HepG2 (cell line): ENCODE data around the gene PARN. TPM values are rescaled to one million over a fixed set of nuclear protein-coding genes. Genes with fewer than 3 reads are reported as not detected.
A peak's percentile ranks its signal among the peaks of the same experiment; 100 is the strongest.

Experiments used
- ATAC-seq: fragments of 200-7000 bp; cut with Tn5 transposase; 3 replicates; pipeline ENCODE4 v1.9.1; 2020; ENCODE audit warnings: mild to moderate bottlenecking, moderate library complexity
- BruUV-seq: library from RNA; stranded (reverse); fragments of 400-500 nt; replicated peaks from 2 replicates; lab custom pipeline; 2021; lab: Mats Ljungman, UMichigan
- CTCF ChIA-PET: fragments of 300-600 bp; formaldehyde crosslinking; extraction: SDS; loops from one replicate; lab custom pipeline; 2021; ENCODE audit warnings: low total read pairs, inconsistent platforms, low intra/inter-chr PET ratio; lab: Yijun Ruan, JAX
- POLR2A ChIA-PET: fragments of 350-600 bp; sonication (Branson Sonifier 250); formaldehyde crosslinking; loops from one replicate; lab custom pipeline; 2020; ENCODE audit warnings: antibody characterized with exemption, inconsistent platforms; lab: Yijun Ruan, JAX
- DNase-seq: peaks from one replicate; pipeline ENCODE4 v3.0.0-alpha.2; 2015; ENCODE audit warnings: low spot score
- FAIRE-seq: peaks from 3 replicates; lab custom pipeline; 2011; peaks lifted over from hg19 to GRCh38; lab: Jason Lieb, UNC
- H2AFZ ChIP-seq: one replicate; pipeline ENCODE4 v1.6.1; 2011; ENCODE audit warnings: low read length, inconsistent platforms
- H3K27ac ChIP-seq: fragments of 300-600 bp; 3 replicates; pipeline ENCODE4 v1.8.0; 2011; ENCODE audit warnings: mixed run types, mild to moderate bottlenecking, mixed read lengths, low read length, inconsistent platforms; ENCODE audit not compliant: insufficient read depth; ENCODE audit errors: extremely low read length
- H3K27me3 ChIP-seq, 2 experiments: fragments of 200-600 bp in 1 of 2; 2 replicates in 1 of 2; 3 replicates in 1 of 2; pipeline versions ENCODE4 v1.6.0 to v1.8.0; 2011; ENCODE audit warnings: low read length in 2 of 2, mild to moderate bottlenecking in 2 of 2, moderate library complexity in 2 of 2, inconsistent platforms in 1 of 2; ENCODE audit not compliant: insufficient read depth in 2 of 2, control insufficient read depth in 1 of 2
- H3K36me3 ChIP-seq, 2 experiments: fragments of 200-600 bp in 1 of 2; replicated peaks in 1 of 2; 2 replicates in 1 of 2; 3 replicates in 1 of 2; pipeline versions ENCODE4 v1.5.1 to v1.8.0; 2011; ENCODE audit warnings: low read length in 2 of 2, inconsistent platforms in 1 of 2; ENCODE audit not compliant: insufficient read depth in 2 of 2, control insufficient read depth in 1 of 2
- H3K4me1 ChIP-seq: 2 replicates; pipeline ENCODE4 v1.5.1; 2012; ENCODE audit warnings: low read length, inconsistent platforms; ENCODE audit not compliant: insufficient read depth
- H3K4me2 ChIP-seq: 2 replicates; pipeline ENCODE4 v1.6.0; 2011; ENCODE audit warnings: low read depth, low read length, inconsistent platforms
- H3K4me3 ChIP-seq, 3 experiments: fragments of 200-600 bp in 1 of 3; sonication (generic), shearing (Covaris generic) in 1 of 3; replicated peaks in 1 of 3; 2 replicates each; pipeline ENCODE4 v1.5.1; 2011 to 2016; ENCODE audit warnings: low read length in 3 of 3, inconsistent platforms in 2 of 3, low read depth in 2 of 3, mild to moderate bottlenecking in 2 of 3, control low read depth in 1 of 3, mixed read lengths in 1 of 3; ENCODE audit not compliant: insufficient read depth in 1 of 3
- H3K79me2 ChIP-seq: one replicate; pipeline ENCODE4 v1.6.1; 2011; ENCODE audit warnings: low read length, inconsistent platforms; ENCODE audit not compliant: insufficient read depth
- H3K9ac ChIP-seq: 2 replicates; pipeline ENCODE4 v1.6.0; 2011; ENCODE audit warnings: mild to moderate bottlenecking, low read depth, low read length, inconsistent platforms; ENCODE audit not compliant: insufficient read depth
- H3K9me3 ChIP-seq: 2 replicates; pipeline ENCODE4 v1.5.1; 2012; ENCODE audit warnings: mild to moderate bottlenecking, low read length
- H4K20me1 ChIP-seq: 2 replicates; pipeline ENCODE4 v1.6.0; 2011; ENCODE audit warnings: inconsistent platforms, mild to moderate bottlenecking, low read length, moderate library complexity; ENCODE audit not compliant: insufficient read depth
- HDAC2 ChIP-seq: sonication (generic); formaldehyde crosslinking; IDR thresholded peaks from 2 replicates; pipeline ENCODE4 v1.4.0; 2020; ENCODE audit warnings: missing genetic modification reagents
- KDM1A ChIP-seq: IDR thresholded peaks from 2 replicates; pipeline ENCODE4 v1.6.1; 2016; ENCODE audit warnings: missing compliant biosample characterization
- REL ChIP-seq: sonication (generic); formaldehyde crosslinking; conservative IDR thresholded peaks from 2 replicates; pipeline ENCODE4 v1.8.0; 2022; ENCODE audit warnings: mild to moderate bottlenecking, missing genetic modification reagents, moderate library complexity
- SNRNP70 ChIP-seq: fragments of 200-400 bp; formaldehyde crosslinking; IDR thresholded peaks from 2 replicates; pipeline ENCODE4 v1.6.1; 2017; ENCODE audit warnings: mild to moderate bottlenecking, low read depth, low read length, moderate library complexity
- TCF7L2 ChIP-seq: IDR thresholded peaks from 2 replicates; pipeline ENCODE4 v1.6.1; 2011; ENCODE audit warnings: mild to moderate bottlenecking, low read depth, low read length, moderate library complexity
- YEATS4 ChIP-seq: sonication (generic); formaldehyde crosslinking; IDR thresholded peaks from 2 replicates; pipeline ENCODE4 v1.4.0; 2020; ENCODE audit warnings: missing genetic modification reagents, borderline replicate concordance
- ZC3H4 ChIP-seq: sonication (generic); formaldehyde crosslinking; IDR thresholded peaks from 2 replicates; pipeline ENCODE4 v1.4.0; 2020; ENCODE audit warnings: missing genetic modification reagents, borderline replicate concordance
- ZNF251 ChIP-seq: sonication (generic); formaldehyde crosslinking; IDR thresholded peaks from 2 replicates; pipeline ENCODE4 v1.9.0; 2021; ENCODE audit warnings: mild to moderate bottlenecking, missing genetic modification reagents
- ZNF337 ChIP-seq: sonication (generic); formaldehyde crosslinking; IDR thresholded peaks from 2 replicates; pipeline ENCODE4 v1.5.1; 2020; ENCODE audit warnings: missing genetic modification reagents, low read depth, mild to moderate bottlenecking, borderline replicate concordance
- ZNF543 ChIP-seq: sonication (generic); formaldehyde crosslinking; IDR thresholded peaks from 2 replicates; pipeline ENCODE4 v1.4.0; 2020; ENCODE audit warnings: mild to moderate bottlenecking, missing genetic modification reagents
- WGBS: methylation state at CpG from one replicate; pipeline ENCODE4 v1.1.6; 2017; ENCODE audit warnings: low lambda C conversion rate; 5-methylcytosine and 5-hydroxymethylcytosine counted together
- in situ Hi-C: cut with HindIII; loops from 2 replicates; pipeline ENCODE4 v1.10.0; 2017; ENCODE audit warnings: low pct_unique_long_range_greater_than_20kb; ENCODE audit not compliant: extremely low pct_ligation_motif_present
- intact Hi-C: fragments of 100-400 bp; cut with micrococcal nuclease; formaldehyde crosslinking; loops from one replicate; pipeline ENCODE4 v1.10.0; 2022; ENCODE audit not compliant: unreplicated experiment
- polyA plus RNA-seq, 8 experiments: library from polyadenylated mRNA; depleted of rRNA in 3 of 8; stranded (reverse) in 7 of 8; unstranded in 1 of 8; fragments of >200 nt; fragmentation: Illumina TruSeq in 4 of 8; extraction: Trizol in 4 of 8; gene quantifications; 2 replicates each; pipeline versions ENCODE4 v1.2.1 to v1.2.3, GENCODE V29; 2011 to 2016; ENCODE audit warnings: low read depth in 4 of 8, missing spikeins in 1 of 8, mixed read lengths in 1 of 8; ENCODE audit not compliant: insufficient read depth in 1 of 8
- total RNA-seq, 5 experiments: library from RNA; depleted of rRNA; stranded (reverse); fragments of >200 nt; fragmentation: Illumina TruSeq; extraction: Trizol; gene quantifications; 2 replicates each; pipeline ENCODE4 v1.2.3, GENCODE V29; 2016; ENCODE audit warnings: low read depth in 1 of 5
- TF ChIP-seq, protein P1 (sequence below): IDR thresholded peaks from 2 replicates; pipeline ENCODE4 v1.6.1; 2016; ENCODE audit warnings: missing biosample characterization, missing genetic modification reagents, low read depth
- TF ChIP-seq, protein P2 (sequence below): sonication (generic); formaldehyde crosslinking; IDR thresholded peaks from 2 replicates; pipeline ENCODE4 v1.8.0; 2022; ENCODE audit warnings: mild to moderate bottlenecking, missing genetic modification reagents; ENCODE audit not compliant: insufficient replicate concordance
- TF ChIP-seq, protein P3 (sequence below): sonication (generic); formaldehyde crosslinking; IDR thresholded peaks from 2 replicates; pipeline ENCODE4 v1.4.0; 2020; ENCODE audit warnings: missing genetic modification reagents
- TF ChIP-seq, protein P4 (sequence below): sonication (generic); formaldehyde crosslinking; IDR thresholded peaks from 2 replicates; pipeline ENCODE4 v1.5.0; 2020; ENCODE audit warnings: missing genetic modification reagents, mild to moderate bottlenecking, borderline replicate concordance
- TF ChIP-seq, protein P5 (sequence below): IDR thresholded peaks from 2 replicates; pipeline ENCODE4 v1.6.1; 2016; ENCODE audit warnings: mild to moderate bottlenecking

Gene PARN
- total and polyA plus RNA-seq, 2 of the 13 experiments (the other 11 are each of a cell fraction or from before 2014, with no cell fraction given), result 13.3 to 47.6 TPM

DNA sequence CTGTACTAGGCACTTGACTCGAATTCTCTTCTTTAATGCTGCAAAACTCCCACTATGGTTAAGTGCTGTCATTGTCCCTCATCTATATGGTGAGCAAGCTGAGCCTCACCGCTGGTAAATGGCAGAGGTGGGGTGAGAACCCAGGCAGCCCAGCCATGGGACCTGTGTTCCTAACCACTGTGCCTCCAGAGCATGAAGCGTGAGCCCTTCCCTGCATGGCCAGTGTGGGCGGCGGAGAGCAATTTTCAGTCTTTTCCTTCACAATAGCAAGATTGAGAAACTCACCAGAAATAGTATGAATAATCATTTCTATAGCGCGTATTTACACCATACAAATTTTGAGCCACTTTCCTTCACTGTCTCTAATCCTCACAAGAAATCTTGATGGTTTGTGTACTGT, 11.9 kb upstream of the PARN start:
- BruUV-seq, result no TSS peak
- intact Hi-C loops, result no loop called here
- TF ChIP-seq ZNF543 (CRISPR knock-in tag) (no peak), ZNF337 (no peak), TCF7L2 (no peak), KDM1A (CRISPR knock-in tag) (no peak), ZC3H4 (CRISPR knock-in tag) (0 out of 2 replicates have a peak, but pooled peaks have one; percentile 49), HDAC2 (no peak), SNRNP70 (no peak), ZNF251 (CRISPR knock-in tag) (no peak), YEATS4 (CRISPR knock-in tag) (no peak), REL (CRISPR knock-in tag) (no peak)
- TF ChIP-seq, protein P1, sequence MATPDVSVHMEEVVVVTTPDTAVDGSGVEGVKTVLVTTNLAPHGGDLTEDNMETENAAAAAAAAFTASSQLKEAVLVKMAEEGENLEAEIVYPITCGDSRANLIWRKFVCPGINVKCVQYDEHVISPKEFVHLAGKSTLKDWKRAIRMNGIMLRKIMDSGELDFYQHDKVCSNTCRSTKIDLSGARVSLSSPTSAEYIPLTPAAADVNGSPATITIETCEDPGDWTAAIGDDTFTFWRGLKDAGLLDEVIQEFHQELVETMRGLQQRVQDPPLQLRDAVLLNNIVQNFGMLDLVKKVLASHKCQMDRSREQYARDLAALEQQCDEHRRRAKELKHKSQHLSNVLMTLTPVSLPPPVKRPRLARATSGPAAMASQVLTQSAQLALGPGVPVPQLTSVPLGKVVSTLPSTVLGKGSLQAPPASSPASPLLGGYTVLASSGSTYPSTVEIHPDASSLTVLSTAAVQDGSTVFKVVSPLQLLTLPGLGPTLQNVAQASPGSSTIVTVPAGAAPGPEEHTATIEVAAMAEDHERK (CRISPR knock-in tag), result no peak
- TF ChIP-seq, protein P2, sequence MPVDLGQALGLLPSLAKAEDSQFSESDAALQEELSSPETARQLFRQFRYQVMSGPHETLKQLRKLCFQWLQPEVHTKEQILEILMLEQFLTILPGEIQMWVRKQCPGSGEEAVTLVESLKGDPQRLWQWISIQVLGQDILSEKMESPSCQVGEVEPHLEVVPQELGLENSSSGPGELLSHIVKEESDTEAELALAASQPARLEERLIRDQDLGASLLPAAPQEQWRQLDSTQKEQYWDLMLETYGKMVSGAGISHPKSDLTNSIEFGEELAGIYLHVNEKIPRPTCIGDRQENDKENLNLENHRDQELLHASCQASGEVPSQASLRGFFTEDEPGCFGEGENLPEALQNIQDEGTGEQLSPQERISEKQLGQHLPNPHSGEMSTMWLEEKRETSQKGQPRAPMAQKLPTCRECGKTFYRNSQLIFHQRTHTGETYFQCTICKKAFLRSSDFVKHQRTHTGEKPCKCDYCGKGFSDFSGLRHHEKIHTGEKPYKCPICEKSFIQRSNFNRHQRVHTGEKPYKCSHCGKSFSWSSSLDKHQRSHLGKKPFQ, result no peak
- TF ChIP-seq, protein P3, sequence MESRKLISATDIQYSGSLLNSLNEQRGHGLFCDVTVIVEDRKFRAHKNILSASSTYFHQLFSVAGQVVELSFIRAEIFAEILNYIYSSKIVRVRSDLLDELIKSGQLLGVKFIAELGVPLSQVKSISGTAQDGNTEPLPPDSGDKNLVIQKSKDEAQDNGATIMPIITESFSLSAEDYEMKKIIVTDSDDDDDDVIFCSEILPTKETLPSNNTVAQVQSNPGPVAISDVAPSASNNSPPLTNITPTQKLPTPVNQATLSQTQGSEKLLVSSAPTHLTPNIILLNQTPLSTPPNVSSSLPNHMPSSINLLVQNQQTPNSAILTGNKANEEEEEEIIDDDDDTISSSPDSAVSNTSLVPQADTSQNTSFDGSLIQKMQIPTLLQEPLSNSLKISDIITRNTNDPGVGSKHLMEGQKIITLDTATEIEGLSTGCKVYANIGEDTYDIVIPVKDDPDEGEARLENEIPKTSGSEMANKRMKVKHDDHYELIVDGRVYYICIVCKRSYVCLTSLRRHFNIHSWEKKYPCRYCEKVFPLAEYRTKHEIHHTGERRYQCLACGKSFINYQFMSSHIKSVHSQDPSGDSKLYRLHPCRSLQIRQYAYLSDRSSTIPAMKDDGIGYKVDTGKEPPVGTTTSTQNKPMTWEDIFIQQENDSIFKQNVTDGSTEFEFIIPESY, result no peak
- TF ChIP-seq, protein P4, sequence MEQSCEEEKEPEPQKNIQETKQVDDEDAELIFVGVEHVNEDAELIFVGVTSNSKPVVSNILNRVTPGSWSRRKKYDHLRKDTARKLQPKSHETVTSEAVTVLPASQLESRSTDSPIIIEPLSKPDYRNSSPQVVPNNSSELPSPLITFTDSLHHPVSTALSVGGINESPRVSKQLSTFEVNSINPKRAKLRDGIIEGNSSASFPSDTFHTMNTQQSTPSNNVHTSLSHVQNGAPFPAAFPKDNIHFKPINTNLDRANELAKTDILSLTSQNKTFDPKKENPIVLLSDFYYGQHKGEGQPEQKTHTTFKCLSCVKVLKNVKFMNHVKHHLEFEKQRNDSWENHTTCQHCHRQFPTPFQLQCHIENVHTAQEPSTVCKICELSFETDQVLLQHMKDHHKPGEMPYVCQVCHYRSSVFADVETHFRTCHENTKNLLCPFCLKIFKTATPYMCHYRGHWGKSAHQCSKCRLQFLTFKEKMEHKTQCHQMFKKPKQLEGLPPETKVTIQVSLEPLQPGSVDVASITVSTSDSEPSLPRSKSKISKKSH, result no peak
- TF ChIP-seq, protein P5, sequence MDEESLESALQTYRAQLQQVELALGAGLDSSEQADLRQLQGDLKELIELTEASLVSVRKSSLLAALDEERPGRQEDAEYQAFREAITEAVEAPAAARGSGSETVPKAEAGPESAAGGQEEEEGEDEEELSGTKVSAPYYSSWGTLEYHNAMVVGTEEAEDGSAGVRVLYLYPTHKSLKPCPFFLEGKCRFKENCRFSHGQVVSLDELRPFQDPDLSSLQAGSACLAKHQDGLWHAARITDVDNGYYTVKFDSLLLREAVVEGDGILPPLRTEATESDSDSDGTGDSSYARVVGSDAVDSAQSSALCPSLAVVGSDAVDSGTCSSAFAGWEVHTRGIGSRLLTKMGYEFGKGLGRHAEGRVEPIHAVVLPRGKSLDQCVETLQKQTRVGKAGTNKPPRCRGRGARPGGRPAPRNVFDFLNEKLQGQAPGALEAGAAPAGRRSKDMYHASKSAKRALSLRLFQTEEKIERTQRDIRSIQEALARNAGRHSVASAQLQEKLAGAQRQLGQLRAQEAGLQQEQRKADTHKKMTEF (CRISPR knock-in tag), result no peak

More for the DNA sequence above, 11.9 kb upstream of the PARN start:
- Histone ChIP-seq H4K20me1 (peaks cover 17% of the 10 kb centered on the region), H3K4me2 (no peak overlapping the region), H3K9ac (no peak overlapping the region), H3K79me2 (peaks cover 68% of the 10 kb centered on the region), H3K36me3 (peaks cover 23 to 65% of the 10 kb centered on the region in 2 experiments), H3K27ac (no peak overlapping the region), H3K4me1 (peaks cover 10% of the 10 kb centered on the region), H3K4me3 (no peak overlapping the region), H3K27me3 (no peaks in the 10 kb centered on the region), H3K9me3 (no peaks in the 10 kb centered on the region), H2AFZ (no peak overlapping the region)
- in situ Hi-C loops, result no loop called here
- DNase-seq (no peak), FAIRE-seq (no peak), ATAC-seq (peak; percentile 43; the same call in 2 of the 3 replicates)
- ChIA-PET CTCF (no interaction called here), POLR2A (interaction anchor here (1.0 to 1.2 kb wide), 2 partner anchors 8 to 12 kb away, joined by 4 to 8 read pairs; partner anchors contain the start of gene PARN)
- 98% methylated on average over 7 of the region's 7 CpGs for WGBS
